ENCODE data around the gene FLVCR1.

- TF ChIP-seq CTCF (IDR thresholded peaks at IDR 0.05): peak; percentile 22 to 47 (median 38)
- no peak for TF ChIP-seq POLR2A (IDR thresholded peaks at IDR 0.05; ENCODE audit: low read depth)
- TF ChIP-seq POLR2AphosphoS5 (IDR thresholded peaks at IDR 0.05): no peak
- no peak for TF ChIP-seq EP300 (IDR thresholded peaks at IDR 0.05)
These were observed 43.3 kb upstream of the FLVCR1 start for GRCh38 chr1:212814537-212815334.
